Prostate gland (tissue), 2 donors: ENCODE data around the gene RPS8.

Experiments used
- CTCF ChIP-seq, 4 experiments: fragments of 200-600 bp in 2 of 4; fragments of 450-650 bp in 2 of 4; sonication (generic) in 2 of 4; IDR thresholded peaks; 1 replicate in 3 of 4; 2 replicates in 1 of 4; pipeline ENCODE4 v1.5.1; 2016 to 2019; ENCODE audit warnings: antibody characterized with exemption in 4 of 4, mild to moderate bottlenecking in 2 of 4, moderate library complexity in 2 of 4
- POLR2AphosphoS5 ChIP-seq: sonication (generic); formaldehyde crosslinking; IDR thresholded peaks from one replicate; pipeline ENCODE4 v1.6.1; 2017; ENCODE audit warnings: antibody characterized with exemption

GRCh38 chr1:44787506-44787905 lies 12.2 kb downstream of the RPS8 start:
- TF ChIP-seq CTCF (IDR thresholded peaks at IDR 0.05) = no peak
- TF ChIP-seq POLR2AphosphoS5 = no peak
